H1 (cell line): ENCODE results near the gene PLCH2. TPM values are rescaled to one million over a fixed set of nuclear protein-coding genes. Genes with fewer than 3 reads are reported as not detected.

ENCODE experiments used
- CTCF ChIA-PET: fragments of 300-600 bp; sonication (Branson Sonifier 250); formaldehyde crosslinking; loops from one replicate; lab custom pipeline; 2021; ENCODE audit not compliant: partially characterized antibody; lab: Charles Lee
- POLR2A ChIA-PET: fragments of 300-600 bp; sonication (Branson Sonifier 250); formaldehyde crosslinking; loops from one replicate; lab custom pipeline; 2021; ENCODE audit warnings: inconsistent platforms; ENCODE audit not compliant: partially characterized antibody; lab: Charles Lee
- DNase-seq, 2 experiments: peaks; one replicate each; pipeline versions ENCODE4 v3.0.0 to v3.0.0-alpha.2; 2010 to 2022; ENCODE audit warnings: low spot score in 2 of 2, low read depth in 1 of 2, mixed read lengths in 1 of 2
- FAIRE-seq: peaks from 2 replicates; lab custom pipeline; 2011; peaks lifted over from hg19 to GRCh38; lab: Jason Lieb, UNC
- H2AFZ ChIP-seq: 2 replicates; pipeline ENCODE4 v1.8.1; 2012; ENCODE audit warnings: low read length, inconsistent platforms
- H2AK5ac ChIP-seq: 2 replicates; pipeline ENCODE4 v1.6.1; 2013; ENCODE audit warnings: low read depth, low read length
- H2BK120ac ChIP-seq: replicated peaks from 2 replicates; pipeline ENCODE3; 2013; ENCODE audit warnings: low read depth, low read length, inconsistent platforms
- H2BK12ac ChIP-seq: 2 replicates; pipeline ENCODE4 v1.6.1; 2013; ENCODE audit warnings: low read depth, low read length
- H2BK15ac ChIP-seq: 2 replicates; pipeline ENCODE4 v1.6.1; 2013; ENCODE audit warnings: low read length
- H2BK20ac ChIP-seq: 2 replicates; pipeline ENCODE4 v1.6.1; 2013; ENCODE audit warnings: low read length
- H2BK5ac ChIP-seq: 2 replicates; pipeline ENCODE4 v1.6.1; 2013; ENCODE audit warnings: low read depth, low read length
- H3K14ac ChIP-seq: 2 replicates; pipeline ENCODE4 v1.6.1; 2013; ENCODE audit warnings: inconsistent platforms; ENCODE audit not compliant: insufficient read length
- H3K18ac ChIP-seq: 2 replicates; pipeline ENCODE4 v1.6.1; 2013; ENCODE audit warnings: low read length; ENCODE audit errors: extremely low read depth
- H3K23ac ChIP-seq: 2 replicates; pipeline ENCODE4 v1.6.1; 2013; ENCODE audit warnings: inconsistent platforms; ENCODE audit not compliant: insufficient read length
- H3K23me2 ChIP-seq: 2 replicates; pipeline ENCODE4 v1.6.1; 2013; ENCODE audit warnings: low read depth, low read length
- H3K27ac ChIP-seq: 2 replicates; pipeline ENCODE4 v1.6.1; 2011; ENCODE audit warnings: low read depth, low read length, inconsistent platforms
- H3K27me3 ChIP-seq, 4 experiments: replicated peaks in 1 of 4; 1 replicate in 1 of 4; 2 replicates in 3 of 4; pipeline versions ENCODE4 v1.6.1 to v1.8.1; 2011 to 2013; ENCODE audit warnings: low read length in 3 of 4, mild to moderate bottlenecking in 3 of 4, inconsistent platforms in 2 of 4, mixed read lengths in 2 of 4, moderate library complexity in 1 of 4; ENCODE audit not compliant: control insufficient read depth in 3 of 4, insufficient read depth in 3 of 4; ENCODE audit errors: extremely low read depth in 1 of 4
- H3K36me3 ChIP-seq, 4 experiments: 2 replicates each; pipeline versions ENCODE4 v1.6.1 to v1.8.1; 2011 to 2013; ENCODE audit warnings: mild to moderate bottlenecking in 4 of 4, low read length in 3 of 4, moderate library complexity in 2 of 4, control low read depth in 1 of 4, inconsistent platforms in 1 of 4; ENCODE audit not compliant: insufficient read depth in 4 of 4, control insufficient read depth in 2 of 4
- H3K4ac ChIP-seq: replicated peaks from 2 replicates; pipeline ENCODE3; 2013; ENCODE audit warnings: low read length, low read depth, mixed read lengths, inconsistent platforms; ENCODE audit not compliant: insufficient read length
- H3K4me1 ChIP-seq, 4 experiments: replicated peaks in 1 of 4; 1 replicate in 1 of 4; 2 replicates in 3 of 4; pipeline versions ENCODE4 v1.6.1 to v1.8.1; 2011 to 2013; ENCODE audit warnings: low read length in 3 of 4, inconsistent platforms in 2 of 4, mixed read lengths in 1 of 4; ENCODE audit not compliant: insufficient read depth in 4 of 4, control insufficient read depth in 3 of 4
- H3K4me2 ChIP-seq, 2 experiments: 2 replicates each; pipeline versions ENCODE4 v1.6.1 to v1.8.1; 2011 to 2013; ENCODE audit warnings: low read depth in 2 of 2, low read length in 2 of 2, control low read depth in 1 of 2, inconsistent platforms in 1 of 2, mild to moderate bottlenecking in 1 of 2; ENCODE audit not compliant: insufficient read depth in 1 of 2
- H3K4me3 ChIP-seq, 4 experiments: fragments of 200-600, 300-600 bp in 1 of 4; sonication (generic), shearing (Covaris generic), sonication (Bioruptor Twin) in 1 of 4; 2 replicates each; pipeline versions ENCODE4 v1.5.1 to v1.8.1; 2011 to 2016; ENCODE audit warnings: low read length in 4 of 4, low read depth in 3 of 4, control low read depth in 2 of 4, inconsistent platforms in 2 of 4, mild to moderate bottlenecking in 2 of 4, mixed read lengths in 1 of 4, moderate library complexity in 1 of 4; ENCODE audit not compliant: insufficient read depth in 2 of 4; ENCODE audit errors: extremely low read depth in 1 of 4
- H3K56ac ChIP-seq: replicated peaks from 2 replicates; pipeline ENCODE3; 2013; ENCODE audit warnings: low read depth, mild to moderate bottlenecking, mixed read lengths, low read length, inconsistent platforms; ENCODE audit not compliant: insufficient read length
- H3K79me1 ChIP-seq: 2 replicates; pipeline ENCODE4 v1.6.1; 2013; ENCODE audit warnings: low read depth, low read length, control low read depth
- H3K79me2 ChIP-seq, 2 experiments: 2 replicates each; pipeline versions ENCODE4 v1.6.1 to v1.8.1; 2012 to 2013; ENCODE audit warnings: low read length in 2 of 2, mild to moderate bottlenecking in 2 of 2, inconsistent platforms in 1 of 2; ENCODE audit not compliant: insufficient read depth in 2 of 2, control insufficient read depth in 1 of 2
- H3K9ac ChIP-seq, 4 experiments: replicated peaks in 1 of 4; 1 replicate in 1 of 4; 2 replicates in 3 of 4; pipeline versions ENCODE4 v1.6.1 to v1.8.1; 2011 to 2013; ENCODE audit warnings: low read depth in 3 of 4, low read length in 3 of 4, control low read depth in 2 of 4, mild to moderate bottlenecking in 2 of 4, moderate library complexity in 2 of 4, inconsistent platforms in 1 of 4; ENCODE audit errors: extremely low read depth in 1 of 4
- H3K9me3 ChIP-seq, 2 experiments: 2 replicates each; pipeline versions ENCODE4 v1.6.1 to v1.8.1; 2012 to 2013; ENCODE audit warnings: mild to moderate bottlenecking in 2 of 2, moderate library complexity in 2 of 2, control low read depth in 1 of 2, inconsistent platforms in 1 of 2, low read depth in 1 of 2, low read length in 1 of 2, mixed read lengths in 1 of 2; ENCODE audit not compliant: insufficient read depth in 2 of 2
- H4K20me1 ChIP-seq, 2 experiments: replicated peaks in 1 of 2; 2 replicates each; pipeline versions ENCODE3 to v1.8.1; 2011 to 2013; ENCODE audit warnings: inconsistent platforms in 2 of 2, low read length in 2 of 2, mild to moderate bottlenecking in 1 of 2; ENCODE audit not compliant: insufficient read depth in 2 of 2, control insufficient read depth in 1 of 2
- H4K5ac ChIP-seq: 2 replicates; pipeline ENCODE4 v1.6.1; 2013; ENCODE audit warnings: low read length, low read depth, mixed read lengths, inconsistent platforms; ENCODE audit not compliant: insufficient read length
- H4K8ac ChIP-seq: 2 replicates; pipeline ENCODE4 v1.8.0; 2013; ENCODE audit warnings: mild to moderate bottlenecking, moderate library complexity, low read length, inconsistent platforms; ENCODE audit not compliant: insufficient read depth; ENCODE audit errors: extremely low read depth
- H4K91ac ChIP-seq: replicated peaks from 2 replicates; pipeline ENCODE3; 2013; ENCODE audit warnings: low read length, mixed read lengths, inconsistent platforms; ENCODE audit not compliant: insufficient read length
- ATF2 ChIP-seq: IDR thresholded peaks from 2 replicates; pipeline ENCODE4 v1.6.1; 2012; ENCODE audit warnings: low read length, inconsistent platforms
- BRCA1 ChIP-seq: IDR thresholded peaks from 2 replicates; pipeline ENCODE4 v1.6.1; 2012; ENCODE audit warnings: low read depth, low read length, improper control_type of control experiment
- CREB1 ChIP-seq: IDR thresholded peaks from 2 replicates; pipeline ENCODE4 v1.6.1; 2012; ENCODE audit warnings: inconsistent platforms
- EGR1 ChIP-seq: IDR thresholded peaks from 2 replicates; pipeline ENCODE4 v1.6.1; 2011; ENCODE audit warnings: low read depth, low read length, borderline replicate concordance
- HDAC6 ChIP-seq: IDR thresholded peaks from one replicate; pipeline ENCODE4 v1.7.1; 2012; ENCODE audit warnings: low read depth, mild to moderate bottlenecking, inconsistent platforms, low read length, moderate library complexity
- SIN3A ChIP-seq, 2 experiments: IDR thresholded peaks in 1 of 2; conservative IDR thresholded peaks in 1 of 2; 2 replicates each; pipeline ENCODE4 v1.6.1; 2011 to 2012; ENCODE audit warnings: low read length in 2 of 2, improper control_type of control experiment in 1 of 2, low read depth in 1 of 2, mild to moderate bottlenecking in 1 of 2
- SRF ChIP-seq: IDR thresholded peaks from 2 replicates; pipeline ENCODE4 v1.6.1; 2011; ENCODE audit warnings: mild to moderate bottlenecking, low read depth, low read length, moderate library complexity
- TAF1 ChIP-seq: IDR thresholded peaks from 2 replicates; pipeline ENCODE4 v1.6.1; 2011; ENCODE audit warnings: mild to moderate bottlenecking, low read depth, low read length
- WGBS, 2 experiments: shearing (Covaris generic) in 1 of 2; methylation state at CpG; one replicate each; pipeline versions ENCODE4 v1.1.6 to v1.1.7; 2013 to 2015; ENCODE audit warnings: low lambda C conversion rate in 2 of 2, mixed read lengths in 2 of 2, inconsistent platforms in 1 of 2, low coverage in 1 of 2, missing lambda C conversion rate in 1 of 2; ENCODE audit not compliant: insufficient replicate concordance in 2 of 2, insufficient coverage in 1 of 2, insufficient read length in 1 of 2; ENCODE audit errors: extremely low coverage in 1 of 2, missing lambda C conversion rate in 1 of 2; 5-methylcytosine and 5-hydroxymethylcytosine counted together
- polyA plus RNA-seq, 7 experiments: library from polyadenylated mRNA; depleted of rRNA in 3 of 7; stranded (reverse) in 5 of 7; unstranded in 2 of 7; fragments of >200 nt in 5 of 7; fragments of 200-250 nt in 2 of 7; gene quantifications; 1 replicate in 5 of 7; 2 replicates in 1 of 7; 4 replicates in 1 of 7; pipeline versions ENCODE4 v1.2.1 to v1.2.3, GENCODE V29; 2011 to 2013; ENCODE audit warnings: missing spikeins in 2 of 7, mixed read lengths in 2 of 7
- total RNA-seq: library from RNA; stranded (reverse); fragmentation: NEBNext Ultra II Directional; extraction: Animal tissue kit (Norgen Biotek cat#: 25700); gene quantifications from 2 replicates; pipeline ENCODE4 v1.2.1, GENCODE V29; 2021

Gene PLCH2
- total and polyA plus RNA-seq, 2 of the 8 experiments (the other 6 are each of a cell fraction or from before 2014, with no cell fraction given), result 0.14 to 0.19 TPM

GRCh38 chr1:2501820-2502119 is 25.7 kb downstream of the PLCH2 start:
- H3K79me1 ChIP-seq, result no peaks in the 10 kb centered on the region
- H3K4me2 ChIP-seq, result no peak overlapping the region
- no peak overlapping the region for H3K4ac ChIP-seq
- peaks cover 0 to 8% (median 2%) of the 10 kb centered on the region in 4 experiments; a peak in 3 of 7 replicates for H3K27me3 ChIP-seq
- ChIA-PET CTCF (interaction anchor here (0.9 to 1.2 kb wide), 3 partner anchors 13 to 99 kb away, joined by 3 to 5 read pairs (median 3); no protein-coding TSS in a partner anchor), POLR2A (interaction anchor here (1.3 to 2.3 kb wide), 3 partner anchors 10 to 31 kb away, joined by 3 to 6 read pairs (median 5); no protein-coding TSS in a partner anchor)
- no peak overlapping the region for H2AFZ ChIP-seq
- H3K79me2 ChIP-seq, result no peaks in the 10 kb centered on the region
- H3K27ac ChIP-seq, result no peak overlapping the region
- DNase-seq, result no peak
- no peak overlapping the region for H2BK15ac ChIP-seq
- no peak overlapping the region for H2AK5ac ChIP-seq
- no peak overlapping the region for H2BK120ac ChIP-seq
- no peak overlapping the region for H2BK5ac ChIP-seq
- H3K4me1 ChIP-seq, result no peaks in the 10 kb centered on the region
- H3K23me2 ChIP-seq, result no peaks in the 10 kb centered on the region
- H2BK20ac ChIP-seq, result no peak overlapping the region
- no peak for FAIRE-seq
- no peak overlapping the region for H4K8ac ChIP-seq
- no peak overlapping the region for H2BK12ac ChIP-seq
- no peak overlapping the region for H3K14ac ChIP-seq
- no peak overlapping the region for H4K5ac ChIP-seq
- H3K56ac ChIP-seq, result no peak overlapping the region
- H4K91ac ChIP-seq, result no peak overlapping the region
- H3K36me3 ChIP-seq, result no peaks in the 10 kb centered on the region
- no peak overlapping the region for H3K18ac ChIP-seq
- H3K4me3 ChIP-seq, result no peak overlapping the region
- no peaks in the 10 kb centered on the region for H3K9me3 ChIP-seq
- no peak overlapping the region for H3K9ac ChIP-seq
- H3K23ac ChIP-seq, result no peak overlapping the region
- TF ChIP-seq SIN3A (conservative IDR thresholded peaks at IDR 0.05 in 1 of 2, IDR thresholded peaks at IDR 0.05 in 1 of 2; ENCODE audit: low read depth in 1 of 2, low read length in 2 of 2) (no peak), CREB1 (no peak), TAF1 (no peak), SRF (no peak), EGR1 (no peak), HDAC6 (no peak), BRCA1 (no peak), ATF2 (no peak)
- TF ChIP-seq, all 59 proteins: peak for 0
- H4K20me1 ChIP-seq, result peaks cover 4 to 12% of the 10 kb centered on the region in 2 experiments
- 80% methylated on average over 7 of the region's 7 CpGs; no CpG with 5 or more reads in 1 of the 2 experiments for WGBS, 2 experiments
